Measurements from ENCODE around the gene GRAPL.
"Not testable (repeated sequence)": the region's sequence is repeated elsewhere in the genome, so short reads cannot be mapped to it uniquely, and the experiment has no call there.

Gene GRAPL

GRCh38 chr17:19127148-19127980 lies at the start of gene GRAPL:
GRAPL (plus strand) TSS chr17:19127589; CDS start chr17:19127620, 31 bp downstream.
- DNase-seq: not testable (repeated sequence)

GRCh38 chr17:19088804-19089685 lies 38.3 kb upstream of the GRAPL start:
- DNase-seq: not testable (repeated sequence)

GRCh38 chr17:19090058-19090772 lies 37.2 kb upstream of the GRAPL start:
- not testable (repeated sequence) for DNase-seq

GRCh38 chr17:19092737-19093683 lies 34.4 kb upstream of the GRAPL start:
- DNase-seq: not testable (repeated sequence)

GRCh38 chr17:19093684-19094438 lies 33.5 kb upstream of the GRAPL start:
- not testable (repeated sequence) for DNase-seq

- DNase-seq: not testable (repeated sequence)
Observed at GRCh38 chr17:19108517-19108916, 18.9 kb upstream of the GRAPL start.

GRCh38 chr17:19110189-19111097 lies 16.9 kb upstream of the GRAPL start:
- DNase-seq: not testable (repeated sequence)

- not testable (repeated sequence) for DNase-seq
Observed at GRCh38 chr17:19111111-19111711, 16.2 kb upstream of the GRAPL start.

- DNase-seq: not testable (repeated sequence)
Observed at GRCh38 chr17:19111801-19112458, 15.5 kb upstream of the GRAPL start.

GRCh38 chr17:19112459-19112826 lies 14.9 kb upstream of the GRAPL start:
- not testable (repeated sequence) for DNase-seq

GRCh38 chr17:19118695-19119094 lies 8.7 kb upstream of the GRAPL start:
- DNase-seq: not testable (repeated sequence)

- DNase-seq: not testable (repeated sequence)
Observed at GRCh38 chr17:19125289-19125688, 2.1 kb upstream of the GRAPL start.

GRCh38 chr17:19129500-19129899 lies 2.1 kb downstream of the GRAPL start:
- not testable (repeated sequence) for DNase-seq

- DNase-seq: not testable (repeated sequence)
Observed at GRCh38 chr17:19131108-19131507, 3.7 kb downstream of the GRAPL start.

GRCh38 chr17:19131772-19132171 lies 4.4 kb downstream of the GRAPL start:
- DNase-seq: not testable (repeated sequence)

- DNase-seq: not testable (repeated sequence)
Observed at GRCh38 chr17:19133793-19134192, 6.4 kb downstream of the GRAPL start.

GRCh38 chr17:19135391-19135790 lies 8.0 kb downstream of the GRAPL start:
- DNase-seq: not testable (repeated sequence)
